HCT116 (cell line): ENCODE data around the gene MATCAP1. TPM values are rescaled to one million over a fixed set of nuclear protein-coding genes. Genes with fewer than 3 reads are reported as not detected.

Experiments used
- ATAC-seq: fragments of 200-7000 bp; cut with Tn5 transposase; 2 replicates; pipeline ENCODE4 v1.9.1; 2020; ENCODE audit warnings: mild to moderate bottlenecking, moderate library complexity
- BruUV-seq: library from RNA; stranded (reverse); fragments of 400-500 nt; replicated peaks from 2 replicates; lab custom pipeline; 2021; lab: Mats Ljungman, UMichigan
- CTCF ChIA-PET: fragments of 300-600 bp; sonication (Branson Sonifier 250); formaldehyde crosslinking; loops from one replicate; lab custom pipeline; 2021; ENCODE audit warnings: antibody characterized with exemption; lab: Charles Lee
- POLR2A ChIA-PET: fragments of 300-600, 350-600 bp; sonication (Branson Sonifier 250); formaldehyde crosslinking; loops from one replicate; lab custom pipeline; 2021; ENCODE audit warnings: antibody characterized with exemption; lab: Charles Lee
- RAD21 ChIA-PET, 2 experiments: fragments of 300-600 bp; sonication (Branson Sonifier 250); formaldehyde crosslinking; loops; one replicate each; lab custom pipeline; 2023; ENCODE audit warnings: low total read pairs in 2 of 2; ENCODE audit not compliant: uncharacterized antibody in 2 of 2, unreplicated experiment in 2 of 2, low non-redundant PET in 1 of 2; lab: Charles Lee
- DNase-seq: peaks from one replicate; pipeline ENCODE4 v3.0.0-alpha.2; 2010; ENCODE audit warnings: low read depth, low spot score
- H2AFZ ChIP-seq: fragments of 200-600 bp; shearing (Covaris generic), sonication (generic); 2 replicates; pipeline ENCODE4 v1.6.1; 2017; ENCODE audit warnings: low read depth, mixed run types, mixed read lengths, antibody characterized with exemption, low read length; ENCODE audit not compliant: poor library complexity, severe bottlenecking
- H3K27ac ChIP-seq: 2 replicates; pipeline ENCODE4 v1.5.1; 2012; ENCODE audit warnings: low read depth, low read length
- H3K27me3 ChIP-seq: fragments of 200-600 bp; sonication (generic); 2 replicates; pipeline ENCODE4 v1.6.1; 2016; ENCODE audit warnings: mixed run types, low read length, mixed read lengths; ENCODE audit not compliant: insufficient read depth
- H3K36me3 ChIP-seq, 2 experiments: fragments of 200-500 bp in 1 of 2; fragments of 200-600 bp in 1 of 2; sonication (Bioruptor generic) in 1 of 2; sonication (generic) in 1 of 2; 2 replicates each; pipeline versions ENCODE4 v1.5.1 to v1.6.1; 2014 to 2016; ENCODE audit warnings: low read length in 2 of 2, inconsistent platforms in 1 of 2, mixed read lengths in 1 of 2, mixed run types in 1 of 2; ENCODE audit not compliant: insufficient read depth in 2 of 2, control insufficient read depth in 1 of 2
- H3K4me1 ChIP-seq, 2 experiments: fragments of 200-600 bp in 1 of 2; sonication (generic) in 1 of 2; 2 replicates each; pipeline versions ENCODE4 v1.5.1 to v1.6.1; 2012 to 2017; ENCODE audit warnings: low read length in 2 of 2, inconsistent platforms in 1 of 2, mild to moderate bottlenecking in 1 of 2, mixed read lengths in 1 of 2, mixed run types in 1 of 2, moderate library complexity in 1 of 2; ENCODE audit not compliant: insufficient read depth in 2 of 2, control insufficient read depth in 1 of 2
- H3K4me2 ChIP-seq: fragments of 200-600 bp; sonication (generic); 2 replicates; pipeline ENCODE4 v1.6.1; 2017; ENCODE audit warnings: mixed run types, low read length, mixed read lengths
- H3K4me3 ChIP-seq, 2 experiments: fragments of 200-600 bp in 1 of 2; sonication (generic) in 1 of 2; replicated peaks in 1 of 2; 2 replicates each; pipeline ENCODE4 v1.5.1; 2011 to 2016; ENCODE audit warnings: low read length in 2 of 2, control low read depth in 1 of 2, low read depth in 1 of 2, mild to moderate bottlenecking in 1 of 2, mixed read lengths in 1 of 2, mixed run types in 1 of 2
- H3K79me2 ChIP-seq: fragments of 200-600 bp; sonication (generic); 2 replicates; pipeline ENCODE4 v1.6.1; 2017; ENCODE audit warnings: mild to moderate bottlenecking, mixed run types, low read length, moderate library complexity, mixed read lengths; ENCODE audit not compliant: insufficient read depth
- H3K9ac ChIP-seq: fragments of 200-600 bp; sonication (generic); 2 replicates; pipeline ENCODE4 v1.6.1; 2016; ENCODE audit warnings: low read length, mixed read lengths
- H3K9me2 ChIP-seq: fragments of 200-600 bp; sonication (generic), shearing (Covaris generic); 2 replicates; pipeline ENCODE4 v1.6.1; 2017; ENCODE audit warnings: mixed run types, mild to moderate bottlenecking, moderate library complexity; ENCODE audit not compliant: insufficient read depth
- H3K9me3 ChIP-seq, 2 experiments: fragments of 200-500 bp in 1 of 2; fragments of 200-600 bp in 1 of 2; sonication (Bioruptor generic) in 1 of 2; sonication (generic) in 1 of 2; 2 replicates each; pipeline ENCODE4 v1.6.1; 2014 to 2017; ENCODE audit warnings: low read length in 2 of 2, mixed read lengths in 2 of 2, inconsistent platforms in 1 of 2, low read depth in 1 of 2, mild to moderate bottlenecking in 1 of 2, mixed run types in 1 of 2, moderate library complexity in 1 of 2; ENCODE audit not compliant: control insufficient read depth in 1 of 2, insufficient read depth in 1 of 2
- H4K20me1 ChIP-seq: fragments of 200-600 bp; sonication (generic), shearing (Covaris generic); 2 replicates; pipeline ENCODE4 v1.6.1; 2017; ENCODE audit warnings: mixed run types, mild to moderate bottlenecking, moderate library complexity; ENCODE audit not compliant: insufficient read depth
- CBX3 ChIP-seq: IDR thresholded peaks from 2 replicates; pipeline ENCODE4 v1.6.1; 2012; ENCODE audit warnings: low read depth
- CEBPB ChIP-seq: IDR thresholded peaks from 2 replicates; pipeline ENCODE4 v1.6.1; 2012; ENCODE audit warnings: low read depth
- CTCF ChIP-seq, 3 experiments: fragments of 200-600 bp in 1 of 3; sonication (generic) in 1 of 3; IDR thresholded peaks in 2 of 3; conservative IDR thresholded peaks in 1 of 3; 2 replicates each; pipeline ENCODE4 v1.5.1; 2012 to 2017; ENCODE audit warnings: low read depth in 2 of 3, low read length in 2 of 3, antibody characterized with exemption in 1 of 3, borderline replicate concordance in 1 of 3, control low read depth in 1 of 3, mild to moderate bottlenecking in 1 of 3, mixed read lengths in 1 of 3, mixed run types in 1 of 3, moderate library complexity in 1 of 3; ENCODE audit not compliant: insufficient read depth in 1 of 3
- EGR1 ChIP-seq: IDR thresholded peaks from 2 replicates; pipeline ENCODE4 v1.6.1; 2012; ENCODE audit warnings: low read depth
- ELF1 ChIP-seq: IDR thresholded peaks from 2 replicates; pipeline ENCODE4 v1.6.1; 2012; ENCODE audit warnings: low read depth, borderline replicate concordance
- EZH2 ChIP-seq: fragments of 200-600 bp; sonication (generic); IDR thresholded peaks from 2 replicates; pipeline ENCODE4 v1.6.1; 2017; ENCODE audit warnings: antibody characterized with exemption, mixed run types
- JUND ChIP-seq: IDR thresholded peaks from 2 replicates; pipeline ENCODE4 v1.6.1; 2012
- POLR2AphosphoS5 ChIP-seq: IDR thresholded peaks from 2 replicates; pipeline ENCODE4 v1.6.1; 2011; ENCODE audit warnings: mild to moderate bottlenecking, low read depth, low read length, moderate library complexity
- REST ChIP-seq: IDR thresholded peaks from 2 replicates; pipeline ENCODE4 v1.6.1; 2012; ENCODE audit warnings: low read depth
- SIN3A ChIP-seq: IDR thresholded peaks from 2 replicates; pipeline ENCODE4 v1.6.1; 2012; ENCODE audit warnings: low read depth
- SP1 ChIP-seq: IDR thresholded peaks from 2 replicates; pipeline ENCODE4 v1.6.1; 2012; ENCODE audit warnings: low read depth
- intact Hi-C: fragments of 100-400 bp; cut with micrococcal nuclease; formaldehyde crosslinking; loops from 2 replicates; pipeline ENCODE4 v1.10.0; 2022
- total RNA-seq: library from RNA; stranded (reverse); gene quantifications from one replicate; pipeline ENCODE4 v1.2.1, GENCODE V29; 2021; ENCODE audit not compliant: unreplicated experiment

MATCAP1 gene
- total RNA-seq, 1 experiment from 2014 or later, result 38.7 TPM

GRCh38 chr16:67212766-67213165, 29.0 kb upstream of the MATCAP1 start (continued):
- TF ChIP-seq REST (no peak), SP1 (no peak), EZH2 (no peak), ELF1 (no peak), EGR1 (no peak), CBX3 (no peak), JUND (no peak), CEBPB (no peak)

GRCh38 chr16:67211674-67212073, 27.9 kb upstream of the MATCAP1 start:
- Histone ChIP-seq H3K9ac (no peak overlapping the region), H3K9me2 (no peaks in the 10 kb centered on the region), H3K79me2 (no peaks in the 10 kb centered on the region), H3K9me3 (no peaks in the 10 kb centered on the region), H3K4me3 (no peak overlapping the region), H3K4me2 (no peak overlapping the region), H3K27ac (no peak overlapping the region), H3K27me3 (no peaks in the 10 kb centered on the region), H2AFZ (no peak overlapping the region), H4K20me1 (no peaks in the 10 kb centered on the region), H3K36me3 (no peaks in the 10 kb centered on the region), H3K4me1 (peaks cover 11 to 29% of the 10 kb centered on the region in 2 experiments)
- POLR2A ChIA-PET, result no interaction called here
- intact Hi-C loops, result no loop called here
- BruUV-seq, result no TSS peak
- TF ChIP-seq CEBPB (no peak), EZH2 (no peak), SIN3A (no peak), CTCF (IDR thresholded peaks at IDR 0.05 in 2 of 3, conservative IDR thresholded peaks at IDR 0.05 in 1 of 3; ENCODE audit: borderline replicate concordance in 1 of 3, insufficient read depth in 1 of 3, low read depth in 2 of 3, low read length in 2 of 3) (no peak), POLR2AphosphoS5 (no peak)
- ATAC-seq (no peak), DNase-seq (no peak)
- CTCF ChIA-PET, result interaction anchor here (3.1 kb wide), 1 partner anchor 13 kb away, joined by 13 read pairs; the partner anchor contains the start of gene ELMO3
- RAD21 ChIA-PET, result no interaction called here
